Fibroblast of lung (primary cell): Measurements from ENCODE around the gene CTF1.

ENCODE experiments used
- EZH2 ChIP-seq: IDR thresholded peaks from 2 replicates; pipeline ENCODE4 v1.5.1; 2012; ENCODE audit warnings: low read length, control low read depth, mild to moderate bottlenecking; ENCODE audit errors: missing control alignments
- TF ChIP-seq, protein P1 (sequence below), 2 donors: IDR thresholded peaks in 1 of 2; conservative IDR thresholded peaks in 1 of 2; 1 replicate in 1 of 2; 2 replicates in 1 of 2; pipeline ENCODE4 v1.5.1; 2011 to 2012; ENCODE audit warnings: low read length in 2 of 2, control low read depth in 1 of 2, inconsistent platforms in 1 of 2, low read depth in 1 of 2, mild to moderate bottlenecking in 1 of 2

DNA sequence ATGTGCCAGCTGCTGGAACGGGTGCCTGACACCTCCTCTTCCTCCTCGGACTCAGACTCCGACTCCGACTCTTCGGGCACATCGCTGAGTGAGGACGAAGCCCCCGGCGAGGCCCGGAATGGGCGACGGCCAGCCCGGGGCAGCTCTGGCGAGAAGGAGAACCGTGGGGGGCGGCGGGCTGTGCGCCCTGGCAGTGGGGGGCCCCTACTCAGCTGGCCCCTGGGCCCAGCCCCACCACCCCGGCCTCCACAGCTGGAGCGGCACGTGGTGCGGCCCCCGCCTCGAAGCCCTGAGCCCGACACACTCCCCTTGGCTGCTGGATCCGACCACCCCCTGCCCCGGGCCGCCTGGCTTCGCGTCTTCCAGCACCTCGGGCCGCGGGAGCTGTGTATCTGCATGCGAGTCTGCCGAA is 33.8 kb downstream of the CTF1 start:
- TF ChIP-seq, protein P1, sequence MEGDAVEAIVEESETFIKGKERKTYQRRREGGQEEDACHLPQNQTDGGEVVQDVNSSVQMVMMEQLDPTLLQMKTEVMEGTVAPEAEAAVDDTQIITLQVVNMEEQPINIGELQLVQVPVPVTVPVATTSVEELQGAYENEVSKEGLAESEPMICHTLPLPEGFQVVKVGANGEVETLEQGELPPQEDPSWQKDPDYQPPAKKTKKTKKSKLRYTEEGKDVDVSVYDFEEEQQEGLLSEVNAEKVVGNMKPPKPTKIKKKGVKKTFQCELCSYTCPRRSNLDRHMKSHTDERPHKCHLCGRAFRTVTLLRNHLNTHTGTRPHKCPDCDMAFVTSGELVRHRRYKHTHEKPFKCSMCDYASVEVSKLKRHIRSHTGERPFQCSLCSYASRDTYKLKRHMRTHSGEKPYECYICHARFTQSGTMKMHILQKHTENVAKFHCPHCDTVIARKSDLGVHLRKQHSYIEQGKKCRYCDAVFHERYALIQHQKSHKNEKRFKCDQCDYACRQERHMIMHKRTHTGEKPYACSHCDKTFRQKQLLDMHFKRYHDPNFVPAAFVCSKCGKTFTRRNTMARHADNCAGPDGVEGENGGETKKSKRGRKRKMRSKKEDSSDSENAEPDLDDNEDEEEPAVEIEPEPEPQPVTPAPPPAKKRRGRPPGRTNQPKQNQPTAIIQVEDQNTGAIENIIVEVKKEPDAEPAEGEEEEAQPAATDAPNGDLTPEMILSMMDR (conservative IDR thresholded peaks at IDR 0.05 in 1 of 2, IDR thresholded peaks at IDR 0.05 in 1 of 2; ENCODE audit: low read depth in 1 of 2, low read length in 2 of 2) = no peak
- no peak for TF ChIP-seq EZH2
